ENCODE data around the gene PTPRM.

The PTPRM gene

GRCh38 chr18:8367217-8367988 lies 800.3 kb downstream of the PTPRM start:
- in situ Hi-C loops (cut with MboI; ENCODE audit: low sequenced_read_pairs) = no loop called here

GRCh38 chr18:8368512-8369217 lies 801.5 kb downstream of the PTPRM start:
- in situ Hi-C loops (cut with MboI; ENCODE audit: low sequenced_read_pairs) = no loop called here

- in situ Hi-C loops (cut with MboI; ENCODE audit: low sequenced_read_pairs) = no loop called here
Measured at GRCh38 chr18:8373486-8373885, 806.4 kb downstream of the PTPRM start.

GRCh38 chr18:8374676-8375075 lies 807.6 kb downstream of the PTPRM start:
- in situ Hi-C loops (cut with MboI; ENCODE audit: low sequenced_read_pairs) = no loop called here

GRCh38 chr18:8375249-8375648 lies 808.1 kb downstream of the PTPRM start:
- in situ Hi-C loops (cut with MboI; ENCODE audit: low sequenced_read_pairs) = no loop called here

GRCh38 chr18:8376113-8376512 lies 809.0 kb downstream of the PTPRM start:
- in situ Hi-C loops (cut with MboI; ENCODE audit: low sequenced_read_pairs) = no loop called here

- in situ Hi-C loops (cut with MboI; ENCODE audit: low sequenced_read_pairs) = no loop called here
Measured at GRCh38 chr18:8379187-8379941, 812.2 kb downstream of the PTPRM start.

- in situ Hi-C loops (cut with MboI; ENCODE audit: low sequenced_read_pairs) = no loop called here
Measured at GRCh38 chr18:8380006-8380405, 812.9 kb downstream of the PTPRM start.

- in situ Hi-C loops (cut with MboI; ENCODE audit: low sequenced_read_pairs) = no loop called here
Measured at GRCh38 chr18:8380926-8381325, 813.8 kb downstream of the PTPRM start.

- in situ Hi-C loops (cut with MboI; ENCODE audit: low sequenced_read_pairs) = no loop called here
Measured at GRCh38 chr18:8381821-8382459, 814.8 kb downstream of the PTPRM start.

GRCh38 chr18:8385400-8385799 lies 818.3 kb downstream of the PTPRM start:
- in situ Hi-C loops (cut with MboI; ENCODE audit: low sequenced_read_pairs) = no loop called here

GRCh38 chr18:8386669-8387380 lies 819.7 kb downstream of the PTPRM start:
- in situ Hi-C loops (cut with MboI; ENCODE audit: low sequenced_read_pairs) = no loop called here

GRCh38 chr18:8389391-8390340 lies 822.5 kb downstream of the PTPRM start:
- in situ Hi-C loops (cut with MboI; ENCODE audit: low sequenced_read_pairs) = no loop called here

GRCh38 chr18:8391068-8391467 lies 824.0 kb downstream of the PTPRM start:
- in situ Hi-C loops (cut with MboI; ENCODE audit: low sequenced_read_pairs) = no loop called here

- in situ Hi-C loops (cut with MboI; ENCODE audit: low sequenced_read_pairs) = no loop called here
Measured at GRCh38 chr18:8396254-8396653, 829.1 kb downstream of the PTPRM start.

GRCh38 chr18:8397034-8397433 lies 829.9 kb downstream of the PTPRM start:
- in situ Hi-C loops (cut with MboI; ENCODE audit: low sequenced_read_pairs) = no loop called here

GRCh38 chr18:8399138-8399537 lies 832.0 kb downstream of the PTPRM start:
- in situ Hi-C loops (cut with MboI; ENCODE audit: low sequenced_read_pairs) = no loop called here

- in situ Hi-C loops (cut with MboI; ENCODE audit: low sequenced_read_pairs) = no loop called here
Measured at GRCh38 chr18:8400193-8400752, 833.2 kb downstream of the PTPRM start.

GRCh38 chr18:8400825-8401224 lies 833.7 kb downstream of the PTPRM start:
- in situ Hi-C loops (cut with MboI; ENCODE audit: low sequenced_read_pairs) = no loop called here

All from HL-60/S4 (cell line).